Left lung (tissue), 10 donors: Measurements from ENCODE around the gene METTL24. TPM values are rescaled to one million over a fixed set of nuclear protein-coding genes. Genes with fewer than 3 reads are reported as not detected.

Experiments used
- ATAC-seq: fragments of 200-7000 bp; cut with Tn5 transposase; one replicate; pipeline ENCODE4 v1.9.1; 2020; ENCODE audit warnings: moderate library complexity
- DNase-seq, 4 donors: peaks; one replicate each; pipeline ENCODE4 v3.0.0-alpha.2; 2013 to 2020
- H3K27ac ChIP-seq, 2 donors: fragments of 200-600 bp; sonication (generic) in 1 of 2; one replicate each; pipeline versions ENCODE4 v1.5.0 to v1.8.0; 2020 to 2021
- H3K27me3 ChIP-seq, 2 donors: fragments of 200-600 bp; sonication (generic) in 1 of 2; one replicate each; pipeline versions ENCODE4 v1.5.0 to v1.8.0; 2020 to 2021
- H3K36me3 ChIP-seq, 2 donors: fragments of 200-600 bp; sonication (generic) in 1 of 2; one replicate each; pipeline versions ENCODE4 v1.5.0 to v1.8.0; 2020 to 2021
- H3K4me1 ChIP-seq, 2 donors: fragments of 200-600 bp; one replicate each; pipeline ENCODE4 v1.8.0; 2021
- H3K4me3 ChIP-seq, 2 donors: fragments of 200-600 bp; sonication (generic) in 1 of 2; one replicate each; pipeline versions ENCODE4 v1.5.0 to v1.8.0; 2020 to 2021; ENCODE audit warnings: mild to moderate bottlenecking in 1 of 2
- H3K9me3 ChIP-seq, 2 donors: fragments of 200-600 bp; sonication (generic) in 1 of 2; one replicate each; pipeline versions ENCODE4 v1.5.0 to v1.8.0; 2020 to 2021
- intact Hi-C, 2 donors: fragments of 100-400 bp; cut with DNase I; formaldehyde crosslinking; loops; one replicate each; pipeline versions ENCODE4 v1.11.2 to v1.14.2; 2022
- polyA plus RNA-seq, 6 donors: library from polyadenylated mRNA; unstranded; fragments of 120-200 nt; gene quantifications; one replicate each; pipeline ENCODE4 v1.2.1, GENCODE V29; 2013; ENCODE audit not compliant: insufficient read length in 6 of 6
- total RNA-seq, 2 donors: library from RNA; stranded (reverse); fragmentation: NEBNext Ultra II Directional; extraction: Animal tissue kit (Norgen Biotek cat#: 25700); gene quantifications; one replicate each; pipeline ENCODE4 v1.2.1, GENCODE V29; 2021
- TF ChIP-seq, protein P1 (sequence below), 2 donors: fragments of 200-600 bp; sonication (generic) in 1 of 2; IDR thresholded peaks; one replicate each; pipeline versions ENCODE4 v1.5.0 to v1.8.0; 2021; ENCODE audit warnings: antibody characterized with exemption in 2 of 2
- donor health status: DM: no; HTN: yes; CAD: no.
- donor health status: DM: no; HTN: no; CAD: no.

Gene METTL24
- total and polyA plus RNA-seq, 8 donors: 2.3 to 5.1 (median 3.2) TPM

GRCh38 chr6:110211753-110212152 is 146.4 kb downstream of the METTL24 start:
- no peak for DNase-seq
- no peaks in the 10 kb centered on the region for H3K9me3 ChIP-seq
- H3K27ac ChIP-seq: no peak overlapping the region
- TF ChIP-seq, protein P1, sequence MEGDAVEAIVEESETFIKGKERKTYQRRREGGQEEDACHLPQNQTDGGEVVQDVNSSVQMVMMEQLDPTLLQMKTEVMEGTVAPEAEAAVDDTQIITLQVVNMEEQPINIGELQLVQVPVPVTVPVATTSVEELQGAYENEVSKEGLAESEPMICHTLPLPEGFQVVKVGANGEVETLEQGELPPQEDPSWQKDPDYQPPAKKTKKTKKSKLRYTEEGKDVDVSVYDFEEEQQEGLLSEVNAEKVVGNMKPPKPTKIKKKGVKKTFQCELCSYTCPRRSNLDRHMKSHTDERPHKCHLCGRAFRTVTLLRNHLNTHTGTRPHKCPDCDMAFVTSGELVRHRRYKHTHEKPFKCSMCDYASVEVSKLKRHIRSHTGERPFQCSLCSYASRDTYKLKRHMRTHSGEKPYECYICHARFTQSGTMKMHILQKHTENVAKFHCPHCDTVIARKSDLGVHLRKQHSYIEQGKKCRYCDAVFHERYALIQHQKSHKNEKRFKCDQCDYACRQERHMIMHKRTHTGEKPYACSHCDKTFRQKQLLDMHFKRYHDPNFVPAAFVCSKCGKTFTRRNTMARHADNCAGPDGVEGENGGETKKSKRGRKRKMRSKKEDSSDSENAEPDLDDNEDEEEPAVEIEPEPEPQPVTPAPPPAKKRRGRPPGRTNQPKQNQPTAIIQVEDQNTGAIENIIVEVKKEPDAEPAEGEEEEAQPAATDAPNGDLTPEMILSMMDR (IDR thresholded peaks at IDR 0.05): no peak
- intact Hi-C loops: no loop called here
- no peaks in the 10 kb centered on the region for H3K27me3 ChIP-seq
- H3K4me1 ChIP-seq: no peaks in the 10 kb centered on the region
- H3K36me3 ChIP-seq: peaks cover 0 to 95% of the 10 kb centered on the region in 2 donors
- no peak overlapping the region for H3K4me3 ChIP-seq
- no peak for ATAC-seq

DNA sequence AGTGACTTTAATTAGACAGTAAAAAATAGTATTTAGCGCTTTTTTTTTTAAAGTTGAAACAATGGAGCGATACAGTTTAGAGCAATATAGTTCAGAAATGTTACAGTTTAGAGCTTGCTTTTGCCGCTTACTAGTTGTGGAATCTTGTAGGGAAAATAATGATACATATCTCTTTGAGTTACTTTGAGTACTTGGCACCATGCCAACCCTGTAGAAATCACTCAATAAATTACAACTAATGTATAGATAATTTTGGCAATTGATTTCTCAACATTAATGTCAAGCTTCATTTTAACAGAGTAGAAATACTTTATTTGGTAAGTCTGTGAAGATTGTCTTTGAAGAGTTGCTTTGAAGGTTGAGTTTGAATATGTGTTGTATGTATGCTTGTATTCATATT is 150.5 kb downstream of the METTL24 start:
- intact Hi-C loops: no loop called here
- Histone ChIP-seq H3K4me3 (no peak overlapping the region), H3K36me3 (peaks cover 0 to 59% of the 10 kb centered on the region in 2 donors), H3K27ac (no peak overlapping the region), H3K4me1 (no peaks in the 10 kb centered on the region), H3K27me3 (no peaks in the 10 kb centered on the region), H3K9me3 (no peaks in the 10 kb centered on the region)
- TF ChIP-seq, protein P1 (IDR thresholded peaks at IDR 0.05): no peak
- no peak for DNase-seq
- ATAC-seq: no peak

DNA sequence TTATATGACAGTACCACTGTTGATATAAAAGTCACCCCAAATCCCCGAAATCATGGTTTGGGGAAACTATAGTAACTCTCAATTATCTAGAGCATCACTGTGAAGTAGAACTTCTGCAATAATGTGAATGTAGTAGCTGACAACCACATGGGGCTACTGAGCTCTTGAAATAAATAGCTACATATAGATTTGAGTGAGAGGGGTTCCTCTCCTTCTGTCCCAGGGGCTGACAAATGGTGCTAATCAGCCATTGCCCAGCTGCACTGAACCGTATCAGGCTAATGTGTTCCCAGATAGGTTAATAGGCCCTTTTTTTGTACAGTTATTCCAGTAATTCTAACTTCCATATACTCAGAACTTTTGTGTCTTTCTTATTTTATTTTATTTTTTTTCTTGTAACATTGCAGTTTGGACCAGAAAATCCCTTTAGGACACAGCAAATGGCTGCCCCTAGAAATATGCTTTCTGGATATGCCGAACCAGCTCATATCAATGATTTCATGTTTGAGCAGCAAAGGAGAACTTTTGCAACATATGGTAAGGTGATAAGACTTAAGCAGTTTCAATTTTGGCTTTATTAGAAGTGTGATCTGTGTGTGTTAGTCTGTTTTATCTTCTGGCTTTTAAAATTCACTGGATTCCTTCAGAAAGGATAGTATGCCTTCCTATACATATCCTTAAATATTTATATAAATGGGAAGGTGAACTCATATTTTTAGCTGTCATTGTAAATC is 156.8 kb downstream of the METTL24 start:
- Histone ChIP-seq H3K4me1 (no peaks in the 10 kb centered on the region), H3K9me3 (no peaks in the 10 kb centered on the region), H3K27me3 (no peaks in the 10 kb centered on the region), H3K36me3 (peaks cover 0 to 9% of the 10 kb centered on the region in 2 donors), H3K4me3 (no peak overlapping the region), H3K27ac (no peak overlapping the region)
- TF ChIP-seq, protein P1 (IDR thresholded peaks at IDR 0.05): no peak
- intact Hi-C loops: no loop called here
- DNase-seq (no peak), ATAC-seq (no peak)

DNA sequence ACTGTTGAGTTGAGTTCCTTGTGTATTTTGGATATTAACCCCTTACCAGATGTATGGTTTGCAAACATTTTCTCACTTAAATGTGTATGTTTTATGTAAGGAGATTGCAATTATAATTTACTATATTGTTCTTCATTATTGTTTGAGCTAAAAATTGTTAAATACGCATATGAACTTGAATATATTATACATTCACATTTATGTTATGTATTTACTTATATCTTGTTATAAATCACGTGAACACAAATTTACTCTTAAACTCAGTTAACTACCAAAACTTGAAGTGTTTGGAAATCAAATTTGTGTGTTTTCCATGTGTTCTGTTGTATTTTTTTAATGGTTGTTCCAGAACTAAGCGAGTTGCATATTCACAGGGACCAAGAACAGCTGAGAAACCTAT is 159.6 kb downstream of the METTL24 start:
- no peak overlapping the region for H3K27ac ChIP-seq
- TF ChIP-seq, protein P1 (IDR thresholded peaks at IDR 0.05): no peak

GRCh38 chr6:110196874-110197273 is 161.3 kb downstream of the METTL24 start:
- Histone ChIP-seq H3K4me1 (peaks cover 0 to 1% of the 10 kb centered on the region in 2 donors), H3K27ac (no peak overlapping the region), H3K9me3 (no peaks in the 10 kb centered on the region), H3K4me3 (no peak overlapping the region), H3K36me3 (peaks cover 0 to 19% of the 10 kb centered on the region in 2 donors), H3K27me3 (no peaks in the 10 kb centered on the region)
- intact Hi-C loops: no loop called here
- no peak for DNase-seq
- TF ChIP-seq, protein P1 (IDR thresholded peaks at IDR 0.05): no peak
- no peak for ATAC-seq

More for the DNA sequence above, 159.6 kb downstream of the METTL24 start:
- Histone ChIP-seq H3K9me3 (no peaks in the 10 kb centered on the region), H3K4me1 (no peaks in the 10 kb centered on the region), H3K36me3 (peaks cover 0 to 13% of the 10 kb centered on the region in 2 donors), H3K4me3 (no peak overlapping the region), H3K27me3 (no peaks in the 10 kb centered on the region)
- intact Hi-C loops: no loop called here
- ATAC-seq (no peak), DNase-seq (no peak)
